Ureter (tissue), 1 donor: Measurements from ENCODE around the gene ENDOG. TPM values are rescaled to one million over a fixed set of nuclear protein-coding genes. Genes with fewer than 3 reads are reported as not detected.
"Not testable (repeated sequence)": the region's sequence is repeated elsewhere in the genome, so short reads cannot be mapped to it uniquely, and the experiment has no call there.

ENCODE experiments used
- DNase-seq: peaks from one replicate; pipeline ENCODE4 v3.0.0-alpha.2; 2020; ENCODE audit warnings: low spot score
- total RNA-seq: library from RNA; stranded (reverse); gene quantifications from one replicate; pipeline ENCODE4 v1.2.4, GENCODE V29; 2023
- donor health status: DM: yes; HTN: yes; CAD: no.

Gene ENDOG
- 21.7 TPM for total RNA-seq

- DNase-seq: peak; percentile 97
These were observed at the start of gene ENDOG for GRCh38 chr9:128818099-128818838. ENDOG (plus strand) TSS chr9:128818500; CDS start chr9:128818685, 185 bp downstream.

GRCh38 chr9:128768606-128769005 lies 49.7 kb upstream of the ENDOG start:
- no peak for DNase-seq

GRCh38 chr9:128770286-128771030 lies 47.8 kb upstream of the ENDOG start:
- no peak for DNase-seq

GRCh38 chr9:128771094-128771721 lies 47.1 kb upstream of the ENDOG start:
- no peak for DNase-seq

- peak; percentile 93 for DNase-seq
These were observed 46.4 kb upstream of the ENDOG start, which contains the start of gene ZER1 for GRCh38 chr9:128771745-128772519. ZER1 (minus strand) TSS chr9:128771927; CDS start chr9:128755565, 16,362 bp downstream.

- DNase-seq: no peak
These were observed 45.3 kb upstream of the ENDOG start for GRCh38 chr9:128773049-128773448.

GRCh38 chr9:128774804-128775203 lies 43.5 kb upstream of the ENDOG start:
- DNase-seq: no peak

- DNase-seq: not testable (repeated sequence)
These were observed 38.2 kb upstream of the ENDOG start for GRCh38 chr9:128780093-128780492.

- no peak for DNase-seq
These were observed 36.9 kb upstream of the ENDOG start for GRCh38 chr9:128781187-128782070.

- DNase-seq: no peak
These were observed 35.6 kb upstream of the ENDOG start for GRCh38 chr9:128782669-128783068.

- DNase-seq: no peak
These were observed 32.9 kb upstream of the ENDOG start for GRCh38 chr9:128785427-128785826.

- peak; percentile 93 for DNase-seq
These were observed 31.4 kb upstream of the ENDOG start, which contains the start of gene TBC1D13 for GRCh38 chr9:128786681-128787601. TBC1D13 (plus strand) TSS chr9:128787253; CDS start chr9:128787354, 101 bp downstream.

- DNase-seq: no peak
These were observed 30.6 kb upstream of the ENDOG start for GRCh38 chr9:128787659-128788058.

- no peak for DNase-seq
These were observed 29.9 kb upstream of the ENDOG start for GRCh38 chr9:128788445-128788844.

GRCh38 chr9:128790536-128790935 lies 27.8 kb upstream of the ENDOG start:
- DNase-seq: no peak

GRCh38 chr9:128792134-128792533 lies 26.2 kb upstream of the ENDOG start:
- no peak for DNase-seq

- DNase-seq: no peak
These were observed 25.2 kb upstream of the ENDOG start for GRCh38 chr9:128792978-128793686.

GRCh38 chr9:128794961-128795360 lies 23.3 kb upstream of the ENDOG start:
- not testable (repeated sequence) for DNase-seq

- DNase-seq: no peak
These were observed 19.4 kb upstream of the ENDOG start for GRCh38 chr9:128798896-128799295.
